K562 (cell line): ENCODE results near the gene PSPH. TPM values are rescaled to one million over a fixed set of nuclear protein-coding genes. Genes with fewer than 3 reads are reported as not detected.

Source experiments
- KAT2B ChIP-seq: IDR thresholded peaks from one replicate; pipeline ENCODE4 v1.6.1; 2012; ENCODE audit warnings: low read depth, mild to moderate bottlenecking, control low read depth, inconsistent platforms, low read length, moderate library complexity
- RBM15 ChIP-seq: fragments of 200-400 bp; formaldehyde crosslinking; IDR thresholded peaks from 2 replicates; pipeline ENCODE4 v1.6.1; 2018; ENCODE audit warnings: mild to moderate bottlenecking, low read length, moderate library complexity; ENCODE audit not compliant: insufficient read depth
- WHSC1 ChIP-seq: IDR thresholded peaks from one replicate; pipeline ENCODE4 v1.6.1; 2012; ENCODE audit warnings: low read length, control low read depth, inconsistent platforms
- XRCC5 ChIP-seq: fragments of 200-400 bp; formaldehyde crosslinking; IDR thresholded peaks from 2 replicates; pipeline ENCODE4 v1.6.1; 2017; ENCODE audit warnings: low read depth, mild to moderate bottlenecking, low read length
- ZBTB40 ChIP-seq, 2 experiments: fragments of 450-650 bp in 1 of 2; sonication (generic) in 1 of 2; formaldehyde crosslinking in 1 of 2; IDR thresholded peaks; 2 replicates each; pipeline versions ENCODE4 v1.7.1 to v1.9.0; 2016 to 2022; ENCODE audit warnings: inconsistent platforms in 1 of 2, mild to moderate bottlenecking in 1 of 2, missing genetic modification reagents in 1 of 2
- polyA plus RNA-seq, 8 experiments: library from polyadenylated mRNA; depleted of rRNA in 4 of 8; stranded (reverse) in 5 of 8; unstranded in 3 of 8; fragments of >200 nt; fragmentation: Nextera tagmentation in 2 of 8; fragmentation: Illumina TruSeq in 1 of 8; extraction: Ambion mirVana in 2 of 8; extraction: Trizol in 1 of 8; gene quantifications; 2 replicates each; pipeline versions ENCODE4 v1.2.1 to v1.2.3, GENCODE V29; 2011 to 2014; ENCODE audit warnings: inconsistent platforms in 1 of 8, missing spikeins in 1 of 8
- total RNA-seq, 7 experiments: library from RNA; depleted of rRNA in 6 of 7; stranded (reverse); fragments of >200 nt in 6 of 7; fragmentation: Illumina TruSeq in 2 of 7; extraction: Trizol in 2 of 7; gene quantifications; 2 replicates each; pipeline versions ENCODE4 v1.2.1 to v1.2.3, GENCODE V29; 2011 to 2021; ENCODE audit warnings: low replicate concordance in 1 of 7

The PSPH gene
- total and polyA plus RNA-seq, 9 of the 15 experiments (the other 6 are each of a cell fraction or from before 2014, with no cell fraction given) = 6.3 to 46.8 (median 20.2) TPM

DNA sequence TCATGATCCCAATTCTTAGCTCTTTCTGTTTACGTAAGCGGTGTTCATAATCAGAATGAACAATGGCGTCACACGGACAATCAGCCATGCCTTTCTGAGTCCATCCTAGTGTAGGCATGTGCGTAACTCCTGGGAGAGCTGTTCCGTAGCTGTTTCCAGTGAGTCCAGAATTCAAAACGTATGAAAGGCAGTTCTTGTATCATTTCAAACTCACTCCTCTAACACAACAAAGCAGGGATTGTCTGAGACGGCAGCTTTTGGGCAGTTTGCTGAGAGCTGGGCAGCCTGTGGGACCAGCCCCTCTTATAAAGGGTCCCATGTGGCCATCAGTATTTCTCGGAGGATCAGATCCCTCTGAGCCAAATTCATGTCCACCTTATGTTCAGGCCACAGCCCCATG is 43.4 kb downstream of the PSPH start (continued):
- TF ChIP-seq ZBTB40 (IDR thresholded peaks at IDR 0.05) (no peak), ZBTB40 (CRISPR knock-in tag; IDR thresholded peaks at IDR 0.05) (no peak), RBM15 (no peak), WHSC1 (no peak), XRCC5 (no peak), KAT2B (no peak)
